ENCODE results near the gene GDF10. TPM values are rescaled to one million over a fixed set of nuclear protein-coding genes. Genes with fewer than 3 reads are reported as not detected.

GDF10 gene
- total and polyA plus RNA-seq, 2 of the 8 experiments (the other 6 are each of a cell fraction or from before 2014, with no cell fraction given): 0.19 to 0.32 TPM

GRCh38 chr10:47358457-47358856 lies 58.5 kb downstream of the GDF10 start:
- Histone ChIP-seq H4K20me1 (replicated peaks in 1 of 2; ENCODE audit: control insufficient read depth in 1 of 2, insufficient read depth in 2 of 2, low read length in 2 of 2) (no peaks in the 10 kb centered on the region), H3K4me3 (ENCODE audit: extremely low read depth in 1 of 4, insufficient read depth in 2 of 4, low read depth in 3 of 4, low read length in 4 of 4) (no peak overlapping the region), H3K27ac (ENCODE audit: low read depth, low read length) (no peak overlapping the region), H2AFZ (ENCODE audit: low read length) (no peak overlapping the region), H3K23ac (ENCODE audit: insufficient read length) (no peak overlapping the region), H2BK20ac (ENCODE audit: low read length) (no peak overlapping the region), H2BK5ac (ENCODE audit: low read depth, low read length) (no peak overlapping the region), H4K5ac (ENCODE audit: insufficient read length, low read depth, low read length) (no peak overlapping the region), H2BK15ac (ENCODE audit: low read length) (no peak overlapping the region), H3K9ac (replicated peaks in 1 of 4; ENCODE audit: extremely low read depth in 1 of 4, low read depth in 3 of 4, low read length in 3 of 4) (no peak overlapping the region), H3K23me2 (ENCODE audit: low read depth, low read length) (no peaks in the 10 kb centered on the region), H2AK5ac (ENCODE audit: low read depth, low read length) (no peak overlapping the region), H3K4me2 (ENCODE audit: insufficient read depth in 1 of 2, low read depth in 2 of 2, low read length in 2 of 2) (no peak overlapping the region), H3K4ac (replicated peaks; ENCODE audit: insufficient read length, low read depth, low read length) (no peak overlapping the region), H3K36me3 (ENCODE audit: control insufficient read depth in 2 of 4, insufficient read depth in 4 of 4, low read length in 3 of 4) (no peaks in the 10 kb centered on the region), H3K79me1 (ENCODE audit: low read depth, low read length) (no peaks in the 10 kb centered on the region), H4K8ac (ENCODE audit: extremely low read depth, insufficient read depth, low read length) (no peak overlapping the region), H3K18ac (ENCODE audit: extremely low read depth, low read length) (no peak overlapping the region), H3K56ac (replicated peaks; ENCODE audit: insufficient read length, low read depth, low read length) (no peak overlapping the region), H2BK12ac (ENCODE audit: low read depth, low read length) (no peak overlapping the region), H3K14ac (ENCODE audit: insufficient read length) (no peak overlapping the region), H3K79me2 (ENCODE audit: control insufficient read depth in 1 of 2, insufficient read depth in 2 of 2, low read length in 2 of 2) (no peaks in the 10 kb centered on the region), H2BK120ac (replicated peaks; ENCODE audit: low read depth, low read length) (no peak overlapping the region), H4K91ac (replicated peaks; ENCODE audit: insufficient read length, low read length) (no peak overlapping the region), H3K27me3 (replicated peaks in 1 of 4; ENCODE audit: control insufficient read depth in 3 of 4, extremely low read depth in 1 of 4, insufficient read depth in 3 of 4, low read length in 3 of 4) (no peaks in the 10 kb centered on the region; a peak in 1 of 7 replicates), H3K4me1 (replicated peaks in 1 of 4; ENCODE audit: control insufficient read depth in 3 of 4, insufficient read depth in 4 of 4, low read length in 3 of 4) (no peaks in the 10 kb centered on the region), H3K9me3 (ENCODE audit: insufficient read depth in 2 of 2, low read depth in 1 of 2, low read length in 1 of 2) (no peaks in the 10 kb centered on the region)
- POLR2A ChIA-PET (ENCODE audit: partially characterized antibody): no interaction called here
- no peak for TF ChIP-seq RBBP5 (IDR thresholded peaks at IDR 0.05; ENCODE audit: borderline replicate concordance, low read depth, low read length)
- no peak for TF ChIP-seq CBX5 (IDR thresholded peaks at IDR 0.05; ENCODE audit: low read depth, low read length)
- no peak for TF ChIP-seq TEAD4 (IDR thresholded peaks at IDR 0.05; ENCODE audit: low read depth, low read length)
- no peak for TF ChIP-seq SRF (IDR thresholded peaks at IDR 0.05; ENCODE audit: low read depth, low read length)
- TF ChIP-seq TBP (IDR thresholded peaks at IDR 0.05; ENCODE audit: low read depth, low read length): no peak
- TF ChIP-seq SP4 (IDR thresholded peaks at IDR 0.05; ENCODE audit: low read length): no peak
- TF ChIP-seq E2F6 (IDR thresholded peaks at IDR 0.05): no peak
- no peak for TF ChIP-seq CBX8 (IDR thresholded peaks at IDR 0.05; ENCODE audit: borderline replicate concordance, low read depth, low read length)
- TF ChIP-seq TAF1 (IDR thresholded peaks at IDR 0.05; ENCODE audit: low read depth, low read length): no peak
- TF ChIP-seq NRF1 (IDR thresholded peaks at IDR 0.05; ENCODE audit: low read depth, low read length): no peak
- no peak for TF ChIP-seq NANOG (IDR thresholded peaks at IDR 0.05; ENCODE audit: insufficient read depth, low read depth, low read length, poor library complexity, severe bottlenecking)
- no peak for TF ChIP-seq SIN3A (conservative IDR thresholded peaks at IDR 0.05 in 1 of 2, IDR thresholded peaks at IDR 0.05 in 1 of 2; ENCODE audit: low read depth in 1 of 2, low read length in 2 of 2)
- no peak for TF ChIP-seq EP300 (IDR thresholded peaks at IDR 0.05; ENCODE audit: borderline replicate concordance in 1 of 2, low read depth in 2 of 2, low read length in 2 of 2)
- no peak for TF ChIP-seq YY1 (IDR thresholded peaks at IDR 0.05; ENCODE audit: low read depth, low read length)
- CTCF ChIA-PET (ENCODE audit: partially characterized antibody): interaction anchor here (1.0 to 8.9 kb wide), 7 partner anchors 11 to 263 kb away, joined by 3 to 132 read pairs (median 6); partner anchors contain the start of gene RBP3
- FAIRE-seq (no peak), DNase-seq (ENCODE audit: low read depth in 1 of 2, low spot score in 2 of 2) (no peak)
- WGBS, 2 experiments (ENCODE audit: extremely low coverage in 1 of 2, insufficient coverage in 1 of 2, insufficient read length in 1 of 2, insufficient replicate concordance in 2 of 2, low coverage in 1 of 2, low lambda C conversion rate in 2 of 2, missing lambda C conversion rate in 1 of 2): 80% methylated on average over 3 of the region's 3 CpGs; no CpG with 5 or more reads in 1 of the 2 experiments
